HS-27A (cell line): Measurements from ENCODE around the gene RAB3GAP1.
A peak's percentile ranks its signal among the peaks of the same experiment; 100 is the strongest.
"Not testable (repeated sequence)": the region's sequence is repeated elsewhere in the genome, so short reads cannot be mapped to it uniquely, and the experiment has no call there.

Source experiments
- DNase-seq: peaks from one replicate; pipeline ENCODE4 v3.0.0-alpha.2; 2012; ENCODE audit warnings: low read depth, missing footprints

Gene RAB3GAP1

GRCh38 chr2:135052042-135052876, at the start of gene RAB3GAP1:
Gene RAB3GAP1, plus strand, starts transcription at chr2:135052292. Its CDS starts 16 bp downstream, at chr2:135052308.
- peak; percentile 57 for DNase-seq

GRCh38 chr2:135002836-135003235, 49.3 kb upstream of the RAB3GAP1 start:
- no peak for DNase-seq

- peak; percentile 26 for DNase-seq
Measured at GRCh38 chr2:135004005-135004746, 47.9 kb upstream of the RAB3GAP1 start.

GRCh38 chr2:135005753-135006152, 46.3 kb upstream of the RAB3GAP1 start:
- DNase-seq: no peak

- no peak for DNase-seq
Measured at GRCh38 chr2:135009339-135009738, 42.8 kb upstream of the RAB3GAP1 start.

GRCh38 chr2:135010200-135010942, 41.7 kb upstream of the RAB3GAP1 start:
- no peak for DNase-seq

GRCh38 chr2:135011633-135012032, 40.5 kb upstream of the RAB3GAP1 start:
- DNase-seq: no peak

GRCh38 chr2:135021618-135022017, 30.5 kb upstream of the RAB3GAP1 start:
- DNase-seq: no peak

- no peak for DNase-seq
Measured at GRCh38 chr2:135022952-135023880, 28.9 kb upstream of the RAB3GAP1 start.

- DNase-seq: no peak
Measured at GRCh38 chr2:135023886-135024485, 28.1 kb upstream of the RAB3GAP1 start.

- DNase-seq: no peak
Measured at GRCh38 chr2:135029481-135030134, 22.5 kb upstream of the RAB3GAP1 start.

GRCh38 chr2:135030826-135031225, 21.3 kb upstream of the RAB3GAP1 start:
- no peak for DNase-seq

- DNase-seq: not testable (repeated sequence)
Measured at GRCh38 chr2:135033216-135033615, 18.9 kb upstream of the RAB3GAP1 start.

GRCh38 chr2:135037831-135038230, 14.3 kb upstream of the RAB3GAP1 start:
- DNase-seq: no peak

- no peak for DNase-seq
Measured at GRCh38 chr2:135043345-135043744, 8.7 kb upstream of the RAB3GAP1 start.

GRCh38 chr2:135047300-135047699, 4.8 kb upstream of the RAB3GAP1 start, which contains the start of gene MAP3K19:
Gene MAP3K19, minus strand, starts transcription at chr2:135047447. Its CDS starts 22,800 bp downstream, at chr2:135024647.
- DNase-seq: no peak

GRCh38 chr2:135048122-135048521, 4.0 kb upstream of the RAB3GAP1 start:
- DNase-seq: no peak

- no peak for DNase-seq
Measured at GRCh38 chr2:135050132-135050531, 2.0 kb upstream of the RAB3GAP1 start.

- no peak for DNase-seq
Measured at GRCh38 chr2:135050684-135051083, 1.4 kb upstream of the RAB3GAP1 start.

GRCh38 chr2:135052997-135053474, 944 bp downstream of the RAB3GAP1 start:
- no peak for DNase-seq
